Neutrophil (primary cell): ENCODE measurements around the gene ELAVL4.

Source experiments
- H3K27ac ChIP-seq: fragments of 200-600 bp; sonication (generic); 2 replicates; pipeline ENCODE4 v1.5.1; 2016; ENCODE audit warnings: mild to moderate bottlenecking, moderate library complexity
- H3K27me3 ChIP-seq: fragments of 200-600 bp; sonication (generic); 2 replicates; pipeline ENCODE4 v1.6.0; 2016; ENCODE audit warnings: mild to moderate bottlenecking
- H3K36me3 ChIP-seq: fragments of 200-600 bp; sonication (generic); 2 replicates; pipeline ENCODE4 v1.5.1; 2017
- H3K4me1 ChIP-seq, 2 experiments: fragments of 200-600 bp in 1 of 2; sonication (generic) in 1 of 2; 1 replicate in 1 of 2; 2 replicates in 1 of 2; pipeline versions ENCODE4 v1.5.1 to v1.6.1; 2013 to 2016; ENCODE audit warnings: low read depth in 1 of 2, low read length in 1 of 2, mild to moderate bottlenecking in 1 of 2, moderate library complexity in 1 of 2; ENCODE audit not compliant: control insufficient read depth in 1 of 2, insufficient read depth in 1 of 2
- H3K4me3 ChIP-seq, 2 experiments: fragments of 200-600 bp in 1 of 2; sonication (generic) in 1 of 2; 1 replicate in 1 of 2; 2 replicates in 1 of 2; pipeline ENCODE4 v1.5.1; 2013 to 2016; ENCODE audit warnings: low read depth in 1 of 2, low read length in 1 of 2, mild to moderate bottlenecking in 1 of 2, moderate library complexity in 1 of 2
- H3K9me3 ChIP-seq: fragments of 200-600 bp; sonication (generic); 2 replicates; pipeline ENCODE4 v1.5.1; 2016
- CTCF ChIP-seq: fragments of 200-600 bp; sonication (generic); IDR thresholded peaks from 2 replicates; pipeline ENCODE4 v1.5.1; 2016; ENCODE audit warnings: antibody characterized with exemption

ELAVL4 gene

GRCh38 chr1:50228871-50229384, 120.2 kb downstream of the ELAVL4 start:
- no peaks in the 10 kb centered on the region for H3K4me1 ChIP-seq
- H3K9me3 ChIP-seq, result no peaks in the 10 kb centered on the region
- H3K36me3 ChIP-seq, result no peaks in the 10 kb centered on the region
- H3K4me3 ChIP-seq, result no peak overlapping the region
- TF ChIP-seq CTCF, result no peak
- H3K27me3 ChIP-seq, result no peaks in the 10 kb centered on the region
- no peak overlapping the region for H3K27ac ChIP-seq

- no peak for TF ChIP-seq CTCF
- Histone ChIP-seq H3K27ac (no peak overlapping the region), H3K9me3 (no peaks in the 10 kb centered on the region), H3K4me1 (no peaks in the 10 kb centered on the region), H3K4me3 (no peak overlapping the region), H3K27me3 (no peaks in the 10 kb centered on the region), H3K36me3 (no peaks in the 10 kb centered on the region)
Measured at GRCh38 chr1:50231209-50231608, 122.5 kb downstream of the ELAVL4 start.

- no peaks in the 10 kb centered on the region for H3K27me3 ChIP-seq
- H3K36me3 ChIP-seq, result no peaks in the 10 kb centered on the region
- TF ChIP-seq CTCF, result no peak
Measured at GRCh38 chr1:50232336-50232735, 123.6 kb downstream of the ELAVL4 start.

GRCh38 chr1:50236656-50237055, 127.9 kb downstream of the ELAVL4 start:
- Histone ChIP-seq H3K9me3 (no peaks in the 10 kb centered on the region), H3K4me1 (no peaks in the 10 kb centered on the region), H3K36me3 (no peaks in the 10 kb centered on the region), H3K27ac (no peak overlapping the region), H3K27me3 (no peaks in the 10 kb centered on the region), H3K4me3 (no peak overlapping the region)
- TF ChIP-seq CTCF, result no peak

More at GRCh38 chr1:50232336-50232735, 123.6 kb downstream of the ELAVL4 start:
- Histone ChIP-seq H3K27ac (no peak overlapping the region), H3K4me3 (no peak overlapping the region), H3K4me1 (no peaks in the 10 kb centered on the region), H3K9me3 (no peaks in the 10 kb centered on the region)

GRCh38 chr1:50237056-50237455, 128.3 kb downstream of the ELAVL4 start:
- no peak overlapping the region for H3K4me3 ChIP-seq

More at GRCh38 chr1:50237056-50237455, 128.3 kb downstream of the ELAVL4 start:
- H3K36me3 ChIP-seq, result no peaks in the 10 kb centered on the region
- H3K27me3 ChIP-seq, result no peaks in the 10 kb centered on the region
- H3K4me1 ChIP-seq, result no peaks in the 10 kb centered on the region
- H3K9me3 ChIP-seq, result no peaks in the 10 kb centered on the region
- no peak overlapping the region for H3K27ac ChIP-seq
- TF ChIP-seq CTCF, result no peak
